ENCODE results near the gene TTK.

DNA sequence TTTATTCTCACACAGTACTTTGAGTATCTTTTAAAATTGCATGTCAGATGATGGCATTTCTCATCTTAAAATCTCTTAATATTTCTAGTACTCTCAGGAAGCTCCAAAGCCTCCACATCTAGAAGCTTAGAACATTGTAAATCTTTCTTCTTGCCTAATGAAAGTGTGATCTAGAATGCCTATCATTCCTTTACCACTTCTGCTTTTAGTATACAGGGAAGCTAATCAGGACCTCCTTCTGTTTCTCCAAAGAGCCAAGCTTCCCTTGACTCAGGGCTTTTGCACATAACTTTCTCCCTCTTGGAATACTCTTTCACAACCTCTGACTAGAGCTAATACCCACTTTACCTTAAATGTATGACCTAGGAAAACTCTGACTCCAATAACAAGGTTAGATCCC lies 49.6 kb upstream of the TTK start:
- TF ChIP-seq CTCF (conservative IDR thresholded peaks at IDR 0.05; ENCODE audit: low read length) (no peak), EZH2phosphoT487 (IDR thresholded peaks at IDR 0.05; ENCODE audit: borderline replicate concordance, low read depth, low read length) (no peak)

All from OCI-LY7 (cell line).